MCF 10A (cell line): ENCODE data around the gene CAPN9. TPM values are rescaled to one million over a fixed set of nuclear protein-coding genes. Genes with fewer than 3 reads are reported as not detected.

Experiments
- BruUV-seq: library from RNA; stranded (reverse); fragments of 400-500 nt; replicated peaks from 2 replicates; lab custom pipeline; 2021; lab: Mats Ljungman, UMichigan
- CTCF ChIA-PET: fragments of 300-600 bp; sonication (Branson Sonifier 250); formaldehyde crosslinking; extraction: SDS; loops from one replicate; lab custom pipeline; 2021; ENCODE audit warnings: antibody characterized with exemption, inconsistent platforms; lab: Yijun Ruan, JAX
- POLR2A ChIA-PET: fragments of 300-600, 350-650 bp; sonication (Branson Sonifier 250); formaldehyde crosslinking; extraction: SDS; loops from one replicate; lab custom pipeline; 2020; ENCODE audit warnings: antibody characterized with exemption, inconsistent platforms; lab: Yijun Ruan, JAX
- DNase-seq: peaks from one replicate; pipeline ENCODE4 v3.0.0-alpha.2; 2018; ENCODE audit not compliant: unreplicated experiment
- H3K27ac Mint-ChIP-seq: one replicate; pipeline ENCODE4 v1.8.0; 2022; ENCODE audit warnings: mild to moderate bottlenecking, low read depth, mixed read lengths; ENCODE audit not compliant: unreplicated experiment
- H3K27me3 Mint-ChIP-seq: one replicate; pipeline ENCODE4 v1.8.0; 2022; ENCODE audit warnings: mixed read lengths; ENCODE audit not compliant: insufficient read depth, unreplicated experiment
- H3K36me3 Mint-ChIP-seq: one replicate; pipeline ENCODE4 v1.8.0; 2022; ENCODE audit warnings: mild to moderate bottlenecking, moderate library complexity, mixed read lengths; ENCODE audit not compliant: insufficient read depth, unreplicated experiment
- H3K4me1 Mint-ChIP-seq: one replicate; pipeline ENCODE4 v1.8.0; 2022; ENCODE audit warnings: mixed read lengths; ENCODE audit not compliant: insufficient read depth, unreplicated experiment
- H3K4me3 Mint-ChIP-seq: one replicate; pipeline ENCODE4 v1.8.0; 2022; ENCODE audit warnings: mild to moderate bottlenecking, moderate library complexity, mixed read lengths; ENCODE audit not compliant: unreplicated experiment
- H3K9me3 Mint-ChIP-seq: one replicate; pipeline ENCODE4 v1.8.0; 2022; ENCODE audit warnings: mixed read lengths; ENCODE audit not compliant: unreplicated experiment
- intact Hi-C: fragments of 100-400 bp; cut with micrococcal nuclease; formaldehyde crosslinking; loops from 2 replicates; pipeline ENCODE4 v1.14.1; 2022
- total RNA-seq: library from RNA; stranded (reverse); gene quantifications from 2 replicates; pipeline ENCODE4 v1.2.3, GENCODE V29; 2022
- TF ChIP-seq, protein P1 (sequence below): fragments of 200-600 bp; IDR thresholded peaks from one replicate; pipeline ENCODE4 v1.8.0; 2022; ENCODE audit warnings: antibody characterized with exemption, mild to moderate bottlenecking; ENCODE audit not compliant: unreplicated experiment

The CAPN9 gene
- total RNA-seq, 1 experiment from 2014 or later, result not detected

DNA sequence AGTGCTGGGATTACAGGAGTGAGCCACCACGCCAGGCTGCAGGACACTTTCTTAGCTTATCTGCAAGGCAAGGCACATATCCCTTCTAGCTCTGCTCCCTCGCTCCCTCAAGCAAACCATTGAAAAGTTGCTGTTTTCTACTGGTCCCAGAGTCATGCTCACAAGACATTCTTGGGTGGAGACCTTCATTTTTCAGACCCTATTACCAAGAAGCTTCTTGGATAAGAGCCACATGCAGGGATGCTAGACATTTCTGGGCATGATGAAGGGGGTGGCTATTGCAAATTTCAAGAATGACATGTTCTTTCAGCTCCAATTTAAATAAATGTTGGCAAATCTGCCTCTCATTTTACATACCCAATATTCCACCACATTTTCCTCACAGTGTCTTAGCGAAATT, 33.9 kb downstream of the CAPN9 start:
- no peak overlapping the region for H3K4me3 Mint-ChIP-seq
- H3K36me3 Mint-ChIP-seq, result no peaks in the 10 kb centered on the region
- no peaks in the 10 kb centered on the region for H3K27me3 Mint-ChIP-seq
- no TSS peak for BruUV-seq
- CTCF ChIA-PET, result interaction anchor here (0.6 to 1.7 kb wide), 7 partner anchors 8 to 169 kb away, joined by 3 to 6 read pairs (median 3); no protein-coding TSS in a partner anchor
- intact Hi-C loops, result no loop called here
- no peak for DNase-seq
- POLR2A ChIA-PET, result interaction anchor here (0.7 kb wide), 2 partner anchors 9 to 168 kb away, joined by 3 read pairs; no protein-coding TSS in a partner anchor
- H3K9me3 Mint-ChIP-seq, result no peaks in the 10 kb centered on the region
- no peaks in the 10 kb centered on the region for H3K4me1 Mint-ChIP-seq
- no peak overlapping the region for H3K27ac Mint-ChIP-seq
- TF ChIP-seq, protein P1, sequence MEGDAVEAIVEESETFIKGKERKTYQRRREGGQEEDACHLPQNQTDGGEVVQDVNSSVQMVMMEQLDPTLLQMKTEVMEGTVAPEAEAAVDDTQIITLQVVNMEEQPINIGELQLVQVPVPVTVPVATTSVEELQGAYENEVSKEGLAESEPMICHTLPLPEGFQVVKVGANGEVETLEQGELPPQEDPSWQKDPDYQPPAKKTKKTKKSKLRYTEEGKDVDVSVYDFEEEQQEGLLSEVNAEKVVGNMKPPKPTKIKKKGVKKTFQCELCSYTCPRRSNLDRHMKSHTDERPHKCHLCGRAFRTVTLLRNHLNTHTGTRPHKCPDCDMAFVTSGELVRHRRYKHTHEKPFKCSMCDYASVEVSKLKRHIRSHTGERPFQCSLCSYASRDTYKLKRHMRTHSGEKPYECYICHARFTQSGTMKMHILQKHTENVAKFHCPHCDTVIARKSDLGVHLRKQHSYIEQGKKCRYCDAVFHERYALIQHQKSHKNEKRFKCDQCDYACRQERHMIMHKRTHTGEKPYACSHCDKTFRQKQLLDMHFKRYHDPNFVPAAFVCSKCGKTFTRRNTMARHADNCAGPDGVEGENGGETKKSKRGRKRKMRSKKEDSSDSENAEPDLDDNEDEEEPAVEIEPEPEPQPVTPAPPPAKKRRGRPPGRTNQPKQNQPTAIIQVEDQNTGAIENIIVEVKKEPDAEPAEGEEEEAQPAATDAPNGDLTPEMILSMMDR, result no peak

DNA sequence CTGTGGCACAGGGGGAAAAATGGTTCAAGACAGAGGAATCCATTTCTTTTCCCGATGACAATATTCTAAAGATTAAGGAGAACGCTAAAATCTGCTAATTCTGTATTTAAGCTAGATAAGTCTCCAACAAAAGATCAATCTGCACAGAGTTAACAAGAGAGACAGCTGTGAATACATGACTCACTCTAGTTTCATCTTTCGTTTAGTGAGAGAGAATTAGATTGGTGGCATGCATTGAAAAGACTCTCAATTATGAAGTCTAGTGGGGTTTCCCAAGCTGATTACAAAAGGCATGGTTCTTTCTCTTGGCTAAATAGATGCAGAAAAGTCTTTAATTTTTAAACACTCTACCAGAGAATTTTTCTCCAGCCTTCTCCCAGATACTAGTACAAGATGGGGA, 34.4 kb downstream of the CAPN9 start:
- Mint-ChIP-seq H3K4me3 (no peak overlapping the region), H3K36me3 (no peaks in the 10 kb centered on the region), H3K27ac (no peak overlapping the region), H3K9me3 (no peaks in the 10 kb centered on the region), H3K4me1 (no peaks in the 10 kb centered on the region), H3K27me3 (no peaks in the 10 kb centered on the region)
- POLR2A ChIA-PET, result interaction anchor here (0.7 kb wide), 1 partner anchor 9 kb away, joined by 3 read pairs; no protein-coding TSS in a partner anchor
- CTCF ChIA-PET, result interaction anchor here (0.5 to 1.7 kb wide), 9 partner anchors 8 to 176 kb away, joined by 3 to 7 read pairs (median 4); no protein-coding TSS in a partner anchor
- BruUV-seq, result no TSS peak
- intact Hi-C loops, result no loop called here
- no peak for DNase-seq
- TF ChIP-seq, protein P1, result no peak

DNA sequence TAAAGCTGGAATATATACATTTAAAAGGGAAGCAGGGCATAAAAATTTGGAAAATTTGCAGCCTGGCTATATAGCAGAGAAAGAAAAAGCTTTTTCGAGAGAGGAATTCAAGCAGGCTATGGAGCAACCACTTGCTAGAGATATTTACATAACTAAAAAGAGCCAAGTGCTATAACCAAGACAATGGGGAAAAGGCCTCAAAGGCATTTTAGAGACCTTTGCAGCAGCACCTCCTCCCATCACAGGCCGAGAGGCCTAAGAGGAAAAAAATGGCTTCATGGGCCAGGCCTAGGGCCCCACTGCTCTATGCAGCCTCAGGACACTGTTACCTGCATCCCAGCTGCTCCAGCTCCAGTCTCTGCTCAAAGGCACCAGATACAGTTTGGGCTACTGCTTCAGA, 37.0 kb downstream of the CAPN9 start:
- no peak overlapping the region for H3K4me3 Mint-ChIP-seq
- ChIA-PET CTCF (no interaction called here), POLR2A (interaction anchor here (0.5 to 0.6 kb wide), 2 partner anchors 45 to 165 kb away, joined by 3 to 4 read pairs; no protein-coding TSS in a partner anchor)
- no peaks in the 10 kb centered on the region for H3K4me1 Mint-ChIP-seq
- BruUV-seq, result no TSS peak
- TF ChIP-seq, protein P1, result no peak
- peaks cover 14% of the 10 kb centered on the region for H3K27me3 Mint-ChIP-seq
- H3K9me3 Mint-ChIP-seq, result no peaks in the 10 kb centered on the region
- intact Hi-C loops, result no loop called here
- no peak for DNase-seq
- H3K27ac Mint-ChIP-seq, result no peak overlapping the region
- H3K36me3 Mint-ChIP-seq, result no peaks in the 10 kb centered on the region

DNA sequence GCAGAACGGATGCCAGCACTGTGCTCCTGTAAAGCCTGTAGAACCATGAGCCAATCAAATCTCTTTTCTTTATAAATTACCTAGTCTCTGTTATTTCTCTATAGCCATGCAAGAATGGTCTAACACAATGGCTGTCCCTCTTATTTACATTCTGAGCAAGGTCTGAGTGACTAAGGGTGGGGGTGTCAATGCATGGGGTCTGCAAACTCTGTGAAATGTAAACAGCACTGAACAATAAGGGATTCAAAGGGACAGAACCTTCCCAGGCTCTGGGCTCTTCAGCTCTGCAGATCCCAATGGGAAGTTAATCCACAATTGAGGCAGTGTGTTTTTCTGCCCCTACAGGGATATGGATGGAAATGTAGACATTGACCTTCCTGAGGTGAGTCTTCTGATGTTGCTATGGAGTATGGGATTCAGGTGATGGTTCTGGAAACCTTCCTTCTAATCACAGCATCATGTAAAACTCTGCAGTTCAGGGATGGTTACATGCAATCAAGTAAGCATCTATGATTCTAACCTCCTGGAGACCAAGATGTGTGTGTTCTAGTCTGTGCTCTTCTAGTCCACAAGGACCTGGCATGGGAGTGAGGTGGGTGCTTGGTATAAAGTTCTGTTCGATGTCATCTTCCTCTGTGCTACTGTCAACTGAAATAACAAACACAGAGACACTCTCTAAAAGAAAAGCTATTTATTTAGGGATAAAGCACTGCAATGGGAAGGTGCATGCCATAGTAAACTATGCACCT, 38.6 kb downstream of the CAPN9 start:
- no peaks in the 10 kb centered on the region for H3K4me1 Mint-ChIP-seq
- CTCF ChIA-PET, result interaction anchor here (0.6 to 2.8 kb wide), 4 partner anchors 12 to 603 kb away, joined by 3 to 20 read pairs (median 4); no protein-coding TSS in a partner anchor
- no TSS peak for BruUV-seq
- TF ChIP-seq, protein P1, result no peak
- intact Hi-C loops, result no loop called here
- peaks cover 26% of the 10 kb centered on the region for H3K27me3 Mint-ChIP-seq
- POLR2A ChIA-PET, result interaction anchor here (1.1 kb wide), 1 partner anchor 8 kb away, joined by 3 read pairs; no protein-coding TSS in a partner anchor
- DNase-seq, result no peak
- no peak overlapping the region for H3K4me3 Mint-ChIP-seq
- no peaks in the 10 kb centered on the region for H3K36me3 Mint-ChIP-seq
- no peak overlapping the region for H3K27ac Mint-ChIP-seq
- H3K9me3 Mint-ChIP-seq, result no peaks in the 10 kb centered on the region
